Esophagus muscularis mucosa (tissue), 4 donors: Measurements from ENCODE around the gene MBP. TPM values are rescaled to one million over a fixed set of nuclear protein-coding genes. Genes with fewer than 3 reads are reported as not detected.
"Not testable (repeated sequence)": the region's sequence is repeated elsewhere in the genome, so short reads cannot be mapped to it uniquely, and the experiment has no call there.

Source experiments
- DNase-seq: peaks from one replicate; pipeline ENCODE4 v3.0.0-alpha.2; 2017; ENCODE audit errors: extremely low spot score
- H3K27ac ChIP-seq, 4 donors: fragments of 200-600 bp; sonication (generic); replicated peaks in 1 of 4; 1 replicate in 3 of 4; 2 replicates in 1 of 4; pipeline ENCODE4 v1.5.1; 2016 to 2019; ENCODE audit warnings: mild to moderate bottlenecking in 1 of 4
- H3K27me3 ChIP-seq, 4 donors: fragments of 200-600 bp; sonication (generic); one replicate each; pipeline versions ENCODE4 v1.5.1 to v1.6.0; 2016 to 2019
- H3K36me3 ChIP-seq, 4 donors: fragments of 200-600 bp; sonication (generic); one replicate each; pipeline ENCODE4 v1.5.1; 2016 to 2019
- H3K4me1 ChIP-seq, 4 donors: fragments of 200-600 bp; sonication (generic); one replicate each; pipeline ENCODE4 v1.5.1; 2016 to 2019
- H3K4me3 ChIP-seq, 4 donors: fragments of 200-600 bp; sonication (generic); 1 replicate in 2 of 4; 2 replicates in 2 of 4; pipeline ENCODE4 v1.5.1; 2016 to 2019; ENCODE audit warnings: mild to moderate bottlenecking in 4 of 4, moderate library complexity in 1 of 4
- H3K9me3 ChIP-seq, 4 donors: fragments of 200-600 bp; sonication (generic); 1 replicate in 3 of 4; 2 replicates in 1 of 4; pipeline ENCODE4 v1.5.1; 2016 to 2019
- CTCF ChIP-seq, 3 experiments: fragments of 200-600 bp in 2 of 3; fragments of 450-650 bp in 1 of 3; sonication (generic) in 2 of 3; IDR thresholded peaks; one replicate each; pipeline ENCODE4 v1.5.1; 2017 to 2019; ENCODE audit warnings: antibody characterized with exemption in 3 of 3, mild to moderate bottlenecking in 2 of 3, moderate library complexity in 1 of 3
- EP300 ChIP-seq: sonication (generic); formaldehyde crosslinking; IDR thresholded peaks from one replicate; pipeline ENCODE4 v1.6.1; 2017; ENCODE audit warnings: antibody characterized with exemption
- POLR2A ChIP-seq: fragments of 450-650 bp; IDR thresholded peaks from one replicate; pipeline ENCODE4 v1.6.1; 2017; ENCODE audit warnings: antibody characterized with exemption, moderate library complexity, mild to moderate bottlenecking, low read depth
- POLR2AphosphoS5 ChIP-seq, 2 donors: sonication (generic); formaldehyde crosslinking; IDR thresholded peaks; one replicate each; pipeline ENCODE4 v1.6.1; 2017; ENCODE audit warnings: antibody characterized with exemption in 2 of 2
- WGBS: methylation state at CpG from one replicate; pipeline ENCODE4 v1.1.5; 2018; 5-methylcytosine and 5-hydroxymethylcytosine counted together
- intact Hi-C: fragments of 100-400 bp; cut with DNase I; formaldehyde crosslinking; loops from one replicate; pipeline ENCODE4 v1.15.1; 2023
- total RNA-seq, 4 donors: library from RNA; depleted of rRNA; stranded (reverse); fragments of >200 nt; gene quantifications; one replicate each; pipeline versions ENCODE4 v1.1.0 to v1.2.1, GENCODE V29; 2016

The MBP gene
- total RNA-seq, 4 donors from 2014 or later = 21.9 to 31.3 (median 27.3) TPM

GRCh38 chr18:76952747-76953146 is 179.8 kb downstream of the MBP start:
- no peaks in the 10 kb centered on the region for H3K9me3 ChIP-seq
- H3K4me1 ChIP-seq = peaks cover 10 to 19% (median 17%) of the 10 kb centered on the region in 4 donors
- TF ChIP-seq CTCF (IDR thresholded peaks at IDR 0.05) (no peak), POLR2AphosphoS5 (IDR thresholded peaks at IDR 0.05) (no peak), POLR2A (no peak), EP300 (no peak)
- intact Hi-C loops = no loop called here
- no peaks in the 10 kb centered on the region for H3K27me3 ChIP-seq
- peaks cover 18 to 69% (median 42%) of the 10 kb centered on the region in 4 donors for H3K36me3 ChIP-seq
- 82% methylated on average over 4 of the region's 4 CpGs for WGBS
- no peak for DNase-seq
- H3K27ac ChIP-seq = peak overlapping the region in 2 of 4 donors; percentile 56 to 63
- no peak overlapping the region for H3K4me3 ChIP-seq

- 92% methylated on average over 12 of the region's 12 CpGs for WGBS
- Histone ChIP-seq H3K9me3 (no peaks in the 10 kb centered on the region), H3K36me3 (peaks cover 23 to 69% (median 40%) of the 10 kb centered on the region in 4 donors), H3K27ac (no peak overlapping the region), H3K4me1 (peaks cover 10 to 19% (median 17%) of the 10 kb centered on the region in 4 donors), H3K4me3 (no peak overlapping the region), H3K27me3 (no peaks in the 10 kb centered on the region)
- no peak for DNase-seq
- TF ChIP-seq EP300 (no peak), POLR2A (no peak), CTCF (IDR thresholded peaks at IDR 0.05) (no peak), POLR2AphosphoS5 (IDR thresholded peaks at IDR 0.05) (no peak)
- intact Hi-C loops = no loop called here
Observed at GRCh38 chr18:76951456-76952247, 180.9 kb downstream of the MBP start.

GRCh38 chr18:76948345-76948744 is 184.2 kb downstream of the MBP start:
- no peaks in the 10 kb centered on the region for H3K9me3 ChIP-seq
- intact Hi-C loops = no loop called here
- 95% methylated on average over 8 of the region's 8 CpGs for WGBS
- no peak overlapping the region for H3K27ac ChIP-seq
- H3K4me1 ChIP-seq = peaks cover 4 to 7% (median 5%) of the 10 kb centered on the region in 4 donors
- H3K4me3 ChIP-seq = no peak overlapping the region
- no peaks in the 10 kb centered on the region for H3K27me3 ChIP-seq
- H3K36me3 ChIP-seq = peaks cover 15 to 87% (median 29%) of the 10 kb centered on the region in 4 donors
- DNase-seq = no peak
- no peak for TF ChIP-seq CTCF (IDR thresholded peaks at IDR 0.05)

GRCh38 chr18:76944346-76944745 is 188.2 kb downstream of the MBP start:
- H3K4me3 ChIP-seq, H3K9me3 ChIP-seq, H3K27me3 ChIP-seq, DNase-seq, H3K4me1 ChIP-seq, intact Hi-C loops, H3K27ac ChIP-seq: not testable (repeated sequence)
- H3K36me3 ChIP-seq = peaks cover 15 to 73% (median 30%) of the 10 kb centered on the region in 4 donors
- 99% methylated on average over 8 of the region's 8 CpGs for WGBS

- Histone ChIP-seq H3K27ac (no peak overlapping the region), H3K27me3 (no peaks in the 10 kb centered on the region), H3K36me3 (peaks cover 18 to 74% (median 35%) of the 10 kb centered on the region in 4 donors), H3K4me3 (no peak overlapping the region), H3K4me1 (no peaks in the 10 kb centered on the region), H3K9me3 (no peaks in the 10 kb centered on the region)
- intact Hi-C loops = no loop called here
- TF ChIP-seq POLR2A = no peak
- peak in 1 of 2 donors; percentile 25 for TF ChIP-seq POLR2AphosphoS5 (IDR thresholded peaks at IDR 0.05)
- no peak for DNase-seq
- WGBS = 73% methylated on average over 6 of the region's 6 CpGs
Observed at GRCh38 chr18:76943542-76944339, 188.8 kb downstream of the MBP start.
